HG02938 (cell line): ENCODE results near the gene IFT57.
A peak's percentile ranks its signal among the peaks of the same experiment; 100 is the strongest.
"Not testable (repeated sequence)": the region's sequence is repeated elsewhere in the genome, so short reads cannot be mapped to it uniquely, and the experiment has no call there.

Experiments used
- ATAC-seq: cut with Tn5 transposase; IDR thresholded peaks from one replicate; pipeline ENCODE4 v1.9.1; 2021; ENCODE audit warnings: mild to moderate bottlenecking, moderate library complexity; ENCODE audit not compliant: unreplicated experiment

IFT57 gene

GRCh38 chr3:108164391-108164790 is 57.8 kb downstream of the IFT57 start:
- no peak for ATAC-seq

- ATAC-seq = no peak
Observed at GRCh38 chr3:108159865-108160264, 62.4 kb downstream of the IFT57 start.

GRCh38 chr3:108159105-108159504 is 63.1 kb downstream of the IFT57 start:
- no peak for ATAC-seq

GRCh38 chr3:108158251-108158650 is 64.0 kb downstream of the IFT57 start:
- no peak for ATAC-seq

- no peak for ATAC-seq
Observed at GRCh38 chr3:108157273-108157672, 65.0 kb downstream of the IFT57 start.

GRCh38 chr3:108156312-108156853 is 65.8 kb downstream of the IFT57 start:
- ATAC-seq = no peak

GRCh38 chr3:108155642-108156041 is 66.6 kb downstream of the IFT57 start:
- ATAC-seq = not testable (repeated sequence)

GRCh38 chr3:108153451-108153981 is 68.7 kb downstream of the IFT57 start:
- peak; percentile 59 for ATAC-seq

GRCh38 chr3:108152274-108152673 is 70.0 kb downstream of the IFT57 start:
- no peak for ATAC-seq

- no peak for ATAC-seq
Observed at GRCh38 chr3:108150200-108150599, 72.0 kb downstream of the IFT57 start.

GRCh38 chr3:108146139-108146538 is 76.1 kb downstream of the IFT57 start:
- no peak for ATAC-seq

GRCh38 chr3:108145578-108145977 is 76.6 kb downstream of the IFT57 start:
- no peak for ATAC-seq

- no peak for ATAC-seq
Observed at GRCh38 chr3:108137460-108137814, 84.8 kb downstream of the IFT57 start.

GRCh38 chr3:108136561-108137459 is 85.4 kb downstream of the IFT57 start:
- no peak for ATAC-seq

GRCh38 chr3:108134555-108134880 is 87.7 kb downstream of the IFT57 start:
- peak; percentile 54 for ATAC-seq

- ATAC-seq = peak; percentile 36
Observed at GRCh38 chr3:108133858-108134554, 88.2 kb downstream of the IFT57 start.

- no peak for ATAC-seq
Observed at GRCh38 chr3:108133048-108133369, 89.2 kb downstream of the IFT57 start.

GRCh38 chr3:108131475-108132134 is 90.6 kb downstream of the IFT57 start:
- no peak for ATAC-seq

- ATAC-seq = no peak
Observed at GRCh38 chr3:108130701-108131474, 91.3 kb downstream of the IFT57 start.

- no peak for ATAC-seq
Observed at GRCh38 chr3:108130236-108130635, 92.0 kb downstream of the IFT57 start.
